GM12874 (cell line): ENCODE data around the gene MTA1.

ENCODE experiments used
- CTCF ChIP-seq: IDR thresholded peaks from 2 replicates; pipeline ENCODE4 v1.5.1; 2011; ENCODE audit warnings: low read depth, mild to moderate bottlenecking, control low read depth, low read length, moderate library complexity; ENCODE audit not compliant: insufficient read depth

MTA1 gene

DNA sequence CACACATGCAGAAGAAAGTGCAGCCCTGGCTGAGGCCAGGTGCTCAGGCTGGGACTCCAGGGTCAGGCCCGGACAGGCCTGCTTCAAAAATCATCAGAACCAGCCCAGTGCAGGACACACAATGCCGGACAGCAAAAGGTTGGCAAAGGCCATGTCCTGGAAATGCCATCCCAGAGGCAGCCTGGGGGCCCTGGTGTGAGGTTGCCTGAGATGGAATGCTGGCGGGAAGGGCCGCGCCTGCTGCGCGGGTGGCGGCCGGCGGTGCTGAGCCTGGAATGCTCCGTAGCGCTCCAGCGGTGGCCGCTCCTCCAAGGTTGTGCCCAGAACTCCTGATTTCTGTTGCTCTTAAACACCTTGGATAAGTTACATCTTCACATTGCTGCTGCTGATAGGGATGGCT lies 33.3 kb downstream of the MTA1 start:
- TF ChIP-seq CTCF = no peak

GRCh38 chr14:105453847-105454246 lies 34.2 kb downstream of the MTA1 start:
- no peak for TF ChIP-seq CTCF

DNA sequence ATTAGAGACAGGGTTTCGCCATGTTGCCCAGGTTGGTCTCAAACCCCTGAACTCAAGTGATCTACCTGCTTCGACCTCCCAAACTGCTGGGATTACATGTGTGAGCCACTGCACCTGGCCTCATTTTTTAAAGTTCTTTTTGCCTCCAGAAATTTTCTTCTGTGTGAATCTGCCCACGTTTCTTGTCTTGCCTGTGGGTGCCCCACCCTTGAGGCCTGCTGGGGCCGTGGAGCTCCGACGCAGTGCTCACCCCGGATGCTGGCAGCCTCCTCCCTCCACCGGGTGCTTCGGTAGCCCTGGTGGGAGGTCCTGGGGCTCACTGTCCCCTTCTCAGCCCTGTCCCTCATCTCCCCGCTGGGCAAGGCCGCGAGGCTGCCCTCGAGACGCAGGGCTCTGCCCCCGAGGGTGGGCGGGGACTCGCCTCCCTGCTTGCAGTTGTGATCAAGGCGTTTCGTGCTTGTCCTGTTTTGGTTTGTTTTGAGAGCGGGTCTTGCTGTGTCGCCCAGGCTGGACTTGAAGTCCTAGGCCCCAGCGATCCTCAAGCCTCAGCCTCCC lies 35.5 kb downstream of the MTA1 start:
- no peak for TF ChIP-seq CTCF

DNA sequence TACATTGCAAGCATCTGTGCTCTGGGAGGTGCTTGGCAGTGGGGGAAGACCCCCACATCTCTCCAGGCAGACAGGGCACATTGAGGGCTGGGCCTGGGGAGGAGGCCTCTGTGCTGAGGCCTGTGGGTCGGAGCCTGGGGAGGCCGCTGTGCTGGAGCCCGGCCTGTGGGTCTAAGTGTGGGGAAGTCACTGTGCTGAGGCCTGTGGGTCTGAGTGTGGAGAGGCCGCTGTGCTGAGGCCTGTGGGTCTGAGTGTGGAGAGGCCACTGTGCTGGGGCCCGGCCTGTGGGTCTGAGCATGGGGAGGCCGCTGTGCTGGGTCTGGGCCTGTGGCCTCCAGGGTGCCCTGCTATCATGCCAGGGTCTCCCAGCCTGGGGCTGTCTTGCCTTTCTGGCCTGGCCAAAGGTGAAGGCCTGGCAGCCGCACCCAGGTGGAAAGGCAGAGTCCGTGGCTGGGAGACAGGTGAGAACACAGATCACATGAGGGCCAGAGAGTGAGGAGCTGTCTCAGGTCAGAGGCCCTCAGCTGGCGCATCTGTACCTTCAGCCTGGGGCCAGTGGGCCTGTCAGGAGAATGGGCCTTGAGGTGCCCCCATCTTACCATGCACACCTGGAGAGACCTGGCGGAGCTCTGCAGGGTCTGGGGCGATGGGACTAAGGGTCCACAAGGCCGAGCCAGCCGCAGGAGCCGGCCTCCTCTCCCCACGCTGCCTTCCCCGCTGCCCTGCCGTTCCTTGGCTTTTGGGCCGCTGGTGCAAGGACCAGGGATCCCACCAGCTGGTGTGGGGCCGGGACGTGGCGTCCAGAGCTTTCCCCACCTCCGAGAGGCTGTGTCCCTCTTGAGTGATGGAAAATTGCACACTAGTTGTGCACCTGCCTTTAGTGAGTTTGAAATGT lies 36.4 kb downstream of the MTA1 start:
- no peak for TF ChIP-seq CTCF

DNA sequence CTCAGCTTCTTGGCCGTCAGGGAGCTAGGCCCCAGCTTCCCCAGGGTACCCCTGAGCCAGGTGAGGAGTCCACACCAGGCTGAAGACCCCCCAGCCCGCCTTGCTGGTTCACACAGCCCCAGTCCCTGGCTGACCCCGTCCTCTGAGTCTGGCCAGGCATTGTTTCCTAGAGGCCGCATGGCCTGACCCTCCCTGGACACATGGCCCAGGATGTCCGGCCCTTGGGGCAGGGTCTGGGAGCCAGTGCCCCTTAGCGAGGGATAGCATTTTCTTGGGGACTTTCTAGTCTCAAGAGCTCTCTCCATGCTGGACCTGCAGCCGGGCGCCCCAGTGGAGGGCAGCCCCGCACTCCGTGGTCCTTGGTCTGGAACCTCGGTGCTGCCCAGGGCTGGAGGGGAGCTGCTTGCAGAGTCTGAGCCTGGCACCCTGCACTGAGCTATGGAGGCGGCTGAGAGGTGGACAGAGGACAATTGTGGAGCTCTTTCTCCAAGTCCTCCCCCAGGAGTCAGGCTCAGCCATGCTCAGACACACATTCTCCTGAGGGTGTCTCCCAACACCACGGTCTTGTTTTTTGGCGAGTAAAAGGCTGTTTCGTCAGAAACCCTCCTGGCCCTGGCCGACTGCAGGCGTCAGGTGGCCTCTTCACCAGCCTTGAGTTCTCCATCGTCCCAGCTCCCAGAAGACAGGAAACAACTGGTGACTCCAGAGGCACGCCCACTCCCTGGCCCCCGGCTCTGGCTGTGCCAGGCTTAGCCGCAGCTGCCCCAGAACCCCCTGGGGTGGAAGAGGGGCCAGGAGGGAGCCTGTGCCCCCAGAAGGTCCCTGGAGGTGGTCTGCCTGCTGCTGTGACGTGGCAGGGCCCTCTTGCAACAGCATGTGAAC lies 37.4 kb downstream of the MTA1 start:
- TF ChIP-seq CTCF = no peak

DNA sequence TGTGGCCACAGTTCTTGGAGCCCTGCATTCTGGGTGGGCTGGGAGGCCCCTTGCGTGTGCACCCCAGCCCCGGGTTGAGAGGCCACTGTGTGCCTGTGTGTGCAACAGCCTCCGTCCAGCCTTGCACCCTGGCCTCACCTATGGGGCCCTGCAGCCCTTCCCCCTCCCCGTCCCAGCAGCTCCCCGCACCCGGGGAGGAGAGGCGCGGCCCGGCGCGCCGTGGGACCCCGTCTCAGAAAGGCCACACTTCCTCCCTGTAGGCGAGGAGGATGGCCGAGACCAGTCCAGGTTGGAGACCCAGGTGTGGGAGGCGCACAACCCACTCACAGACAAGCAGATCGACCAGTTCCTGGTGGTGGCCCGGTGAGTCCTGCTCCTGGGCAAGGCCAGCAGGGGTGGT lies 38.4 kb downstream of the MTA1 start:
- TF ChIP-seq CTCF = no peak

GRCh38 chr14:105458571-105458970 lies 38.9 kb downstream of the MTA1 start:
- TF ChIP-seq CTCF = no peak
